ENCODE measurements around the gene ARSB. TPM values are rescaled to one million over a fixed set of nuclear protein-coding genes. Genes with fewer than 3 reads are reported as not detected.

Gene ARSB
- total RNA-seq, 1 donor, result 38.4 TPM

DNA sequence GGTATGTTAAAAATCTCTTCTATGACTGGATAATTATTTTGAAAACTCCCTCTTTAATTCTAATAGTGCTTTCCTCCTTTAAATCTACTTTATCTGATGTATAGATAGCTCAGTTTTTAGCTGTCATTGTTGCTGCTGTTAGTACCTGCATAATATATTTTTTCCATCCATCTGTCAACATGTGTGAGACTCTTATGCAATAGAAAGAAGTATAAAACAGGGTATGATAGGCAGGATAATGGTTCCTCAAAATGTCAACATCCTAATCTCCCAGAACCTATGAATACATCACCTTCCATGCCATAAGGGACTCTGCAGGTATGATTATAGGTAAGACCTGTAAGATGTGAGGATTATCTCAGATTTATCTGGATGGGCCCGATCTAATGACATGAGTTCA is 199.7 kb downstream of the ARSB start:
- Histone ChIP-seq H3K4me3 (ENCODE audit: insufficient read depth, low read length) (no peak overlapping the region), H3K79me2 (ENCODE audit: insufficient read depth, low read length) (no peaks in the 10 kb centered on the region)
- DNase-seq (ENCODE audit: insufficient read length, low spot score, missing footprints), result no peak

DNA sequence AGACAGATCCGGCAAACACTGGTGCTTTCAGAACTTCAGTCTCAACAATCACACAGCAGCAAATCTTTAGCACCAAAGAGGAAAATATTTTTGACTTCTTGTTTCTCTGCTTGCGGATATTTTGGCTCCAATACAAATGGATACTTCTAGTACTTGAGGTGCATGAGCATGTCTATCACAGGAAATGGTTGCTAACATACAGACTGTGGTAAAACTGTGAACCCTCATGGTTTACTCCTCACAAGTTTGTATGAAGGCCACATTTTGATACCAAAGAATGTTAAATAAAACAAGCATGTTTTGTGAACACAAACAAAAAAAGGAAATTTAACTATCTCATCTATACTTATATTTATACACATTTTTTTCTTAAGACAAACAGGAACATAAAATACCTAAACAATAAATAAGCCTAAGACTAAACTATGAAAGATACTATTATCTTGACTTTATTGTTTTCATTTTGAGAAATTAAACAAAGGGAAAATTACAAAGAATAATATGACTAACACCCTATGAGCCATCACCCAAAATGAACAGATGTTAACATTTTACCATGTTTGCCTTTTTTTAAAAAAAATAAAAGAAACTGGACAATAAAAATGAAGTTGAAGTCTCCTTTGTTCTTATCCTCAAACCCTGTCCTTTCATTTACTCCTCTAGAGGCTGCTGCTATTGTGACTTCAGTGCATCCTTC is 201.5 kb downstream of the ARSB start:
- H3K4me2 ChIP-seq (ENCODE audit: insufficient read depth, low read length), result no peak overlapping the region
- DNase-seq (ENCODE audit: insufficient read length, low spot score, missing footprints), result no peak
- TF ChIP-seq, protein P1, sequence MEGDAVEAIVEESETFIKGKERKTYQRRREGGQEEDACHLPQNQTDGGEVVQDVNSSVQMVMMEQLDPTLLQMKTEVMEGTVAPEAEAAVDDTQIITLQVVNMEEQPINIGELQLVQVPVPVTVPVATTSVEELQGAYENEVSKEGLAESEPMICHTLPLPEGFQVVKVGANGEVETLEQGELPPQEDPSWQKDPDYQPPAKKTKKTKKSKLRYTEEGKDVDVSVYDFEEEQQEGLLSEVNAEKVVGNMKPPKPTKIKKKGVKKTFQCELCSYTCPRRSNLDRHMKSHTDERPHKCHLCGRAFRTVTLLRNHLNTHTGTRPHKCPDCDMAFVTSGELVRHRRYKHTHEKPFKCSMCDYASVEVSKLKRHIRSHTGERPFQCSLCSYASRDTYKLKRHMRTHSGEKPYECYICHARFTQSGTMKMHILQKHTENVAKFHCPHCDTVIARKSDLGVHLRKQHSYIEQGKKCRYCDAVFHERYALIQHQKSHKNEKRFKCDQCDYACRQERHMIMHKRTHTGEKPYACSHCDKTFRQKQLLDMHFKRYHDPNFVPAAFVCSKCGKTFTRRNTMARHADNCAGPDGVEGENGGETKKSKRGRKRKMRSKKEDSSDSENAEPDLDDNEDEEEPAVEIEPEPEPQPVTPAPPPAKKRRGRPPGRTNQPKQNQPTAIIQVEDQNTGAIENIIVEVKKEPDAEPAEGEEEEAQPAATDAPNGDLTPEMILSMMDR (IDR thresholded peaks at IDR 0.05; ENCODE audit: extremely low read depth, low read depth, low read length), result no peak

More for the DNA sequence above, 199.7 kb downstream of the ARSB start:
- H3K4me2 ChIP-seq (ENCODE audit: insufficient read depth, low read length), result no peak overlapping the region
- TF ChIP-seq, protein P1 (IDR thresholded peaks at IDR 0.05; ENCODE audit: extremely low read depth, low read depth, low read length), result no peak
- H4K20me1 ChIP-seq (ENCODE audit: insufficient read depth, low read length), result no peaks in the 10 kb centered on the region
- no peaks in the 10 kb centered on the region for H3K36me3 ChIP-seq (ENCODE audit: insufficient read depth, low read length)
- H3K4me1 ChIP-seq (ENCODE audit: insufficient read depth, low read length), result peaks cover 10% of the 10 kb centered on the region
- no peak overlapping the region for H3K27ac ChIP-seq (ENCODE audit: low read depth, low read length)
- H2AFZ ChIP-seq (ENCODE audit: low read length), result no peak overlapping the region
- no peaks in the 10 kb centered on the region for H3K9me3 ChIP-seq (ENCODE audit: low read depth, low read length)
- no peaks in the 10 kb centered on the region for H3K27me3 ChIP-seq (ENCODE audit: insufficient read depth, low read length)

DNA sequence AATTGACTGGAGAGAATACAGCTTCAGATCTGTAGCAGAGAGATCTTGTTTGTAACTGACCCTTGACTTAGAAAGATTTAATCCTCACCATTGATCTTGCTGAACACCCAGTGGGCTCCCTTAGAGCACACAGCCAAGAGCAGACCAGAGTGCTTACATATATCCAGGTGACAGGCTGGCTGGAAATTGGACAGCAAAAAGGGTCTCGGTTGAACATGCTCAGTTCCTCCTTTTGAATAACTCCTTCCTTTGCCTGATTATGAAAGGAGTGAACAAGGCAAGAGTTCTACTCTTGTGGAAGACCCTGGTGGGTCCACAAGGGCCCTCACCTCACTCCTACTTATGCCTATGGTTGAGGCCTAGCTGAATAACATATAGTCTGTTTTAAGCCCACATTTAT is 202.4 kb downstream of the ARSB start:
- no peaks in the 10 kb centered on the region for H3K27me3 ChIP-seq (ENCODE audit: insufficient read depth, low read length)
- no peak for DNase-seq (ENCODE audit: insufficient read length, low spot score, missing footprints)
- H4K20me1 ChIP-seq (ENCODE audit: insufficient read depth, low read length), result no peaks in the 10 kb centered on the region
- H3K4me1 ChIP-seq (ENCODE audit: insufficient read depth, low read length), result peaks cover 31% of the 10 kb centered on the region
- H3K79me2 ChIP-seq (ENCODE audit: insufficient read depth, low read length), result no peaks in the 10 kb centered on the region
- H3K9me3 ChIP-seq (ENCODE audit: low read depth, low read length), result no peaks in the 10 kb centered on the region
- H3K4me2 ChIP-seq (ENCODE audit: insufficient read depth, low read length), result no peak overlapping the region
- no peak overlapping the region for H3K27ac ChIP-seq (ENCODE audit: low read depth, low read length)
- no peak overlapping the region for H3K4me3 ChIP-seq (ENCODE audit: insufficient read depth, low read length)
- H3K36me3 ChIP-seq (ENCODE audit: insufficient read depth, low read length), result no peaks in the 10 kb centered on the region
- TF ChIP-seq, protein P1 (IDR thresholded peaks at IDR 0.05; ENCODE audit: extremely low read depth, low read depth, low read length), result no peak
- no peak overlapping the region for H2AFZ ChIP-seq (ENCODE audit: low read length)

More for the DNA sequence above, 201.5 kb downstream of the ARSB start:
- no peak overlapping the region for H3K4me3 ChIP-seq (ENCODE audit: insufficient read depth, low read length)
- H3K9me3 ChIP-seq (ENCODE audit: low read depth, low read length), result no peaks in the 10 kb centered on the region
- H3K79me2 ChIP-seq (ENCODE audit: insufficient read depth, low read length), result no peaks in the 10 kb centered on the region
- H3K36me3 ChIP-seq (ENCODE audit: insufficient read depth, low read length), result no peaks in the 10 kb centered on the region
- no peak overlapping the region for H2AFZ ChIP-seq (ENCODE audit: low read length)
- no peak overlapping the region for H3K27ac ChIP-seq (ENCODE audit: low read depth, low read length)
- no peaks in the 10 kb centered on the region for H3K27me3 ChIP-seq (ENCODE audit: insufficient read depth, low read length)
- H3K4me1 ChIP-seq (ENCODE audit: insufficient read depth, low read length), result peaks cover 28% of the 10 kb centered on the region
- H4K20me1 ChIP-seq (ENCODE audit: insufficient read depth, low read length), result no peaks in the 10 kb centered on the region

DNA sequence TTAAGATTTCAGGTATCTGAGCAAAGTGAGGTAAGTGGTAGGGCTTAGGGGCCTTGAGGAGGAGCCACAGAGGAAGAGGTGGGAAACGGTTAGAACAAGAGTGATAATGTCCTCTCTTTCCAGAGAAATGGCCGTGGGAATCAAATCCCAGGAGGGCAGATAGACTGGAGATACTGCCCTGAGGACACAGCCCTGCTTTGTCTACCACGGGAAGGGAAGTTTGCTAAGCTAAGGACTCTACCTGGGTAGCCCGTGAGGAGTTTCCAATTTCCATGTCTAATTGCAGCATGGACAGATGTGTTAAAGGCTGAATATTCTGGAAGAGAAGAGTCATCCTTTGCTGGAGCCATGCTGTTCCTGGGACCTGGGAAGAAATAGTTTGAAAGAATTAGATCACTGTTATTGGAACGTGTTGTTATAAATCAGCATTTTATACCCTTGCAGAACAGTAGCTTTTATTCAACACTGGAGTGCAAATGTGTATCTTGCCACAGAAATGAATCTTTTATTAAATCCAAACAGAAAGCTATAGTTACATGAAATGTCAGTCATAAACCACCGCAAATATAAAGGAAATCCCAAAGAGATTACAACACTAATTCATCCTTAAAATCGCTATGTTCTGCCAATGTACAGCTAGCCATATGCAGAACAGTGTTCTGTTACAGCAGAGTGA is 203.4 kb downstream of the ARSB start:
- no peaks in the 10 kb centered on the region for H3K9me3 ChIP-seq (ENCODE audit: low read depth, low read length)

More for the DNA sequence above, 203.4 kb downstream of the ARSB start:
- no peak overlapping the region for H3K4me3 ChIP-seq (ENCODE audit: insufficient read depth, low read length)
- peaks cover 31% of the 10 kb centered on the region for H3K4me1 ChIP-seq (ENCODE audit: insufficient read depth, low read length)
- H4K20me1 ChIP-seq (ENCODE audit: insufficient read depth, low read length), result no peaks in the 10 kb centered on the region
- H3K79me2 ChIP-seq (ENCODE audit: insufficient read depth, low read length), result no peaks in the 10 kb centered on the region
- H3K27ac ChIP-seq (ENCODE audit: low read depth, low read length), result no peak overlapping the region
- H2AFZ ChIP-seq (ENCODE audit: low read length), result no peak overlapping the region
- H3K4me2 ChIP-seq (ENCODE audit: insufficient read depth, low read length), result no peak overlapping the region
- TF ChIP-seq, protein P1 (IDR thresholded peaks at IDR 0.05; ENCODE audit: extremely low read depth, low read depth, low read length), result no peak
- no peaks in the 10 kb centered on the region for H3K36me3 ChIP-seq (ENCODE audit: insufficient read depth, low read length)
- no peaks in the 10 kb centered on the region for H3K27me3 ChIP-seq (ENCODE audit: insufficient read depth, low read length)
- no peak for DNase-seq (ENCODE audit: insufficient read length, low spot score, missing footprints)
